RWPE1 (cell line): ENCODE results near the gene CLEC4M.
"Not testable (repeated sequence)": the region's sequence is repeated elsewhere in the genome, so short reads cannot be mapped to it uniquely, and the experiment has no call there.

Experiments
- CTCF ChIA-PET: fragments of 350-600 bp; sonication (Branson Sonifier 250); formaldehyde crosslinking; extraction: SDS; loops from one replicate; lab custom pipeline; 2021; lab: Yijun Ruan, JAX
- POLR2A ChIA-PET: fragments of 400-600 bp; formaldehyde crosslinking; extraction: SDS; loops from one replicate; lab custom pipeline; 2020; ENCODE audit warnings: antibody characterized with exemption; ENCODE audit not compliant: low non-redundant PET; lab: Yijun Ruan, JAX
- DNase-seq: peaks from one replicate; pipeline ENCODE4 v3.0.0; 2012; ENCODE audit warnings: low spot score
- H3K27ac ChIP-seq: fragments of 450-650 bp; 2 replicates; pipeline ENCODE4 v1.5.1; 2017
- CTCF ChIP-seq: fragments of 450-650 bp; conservative IDR thresholded peaks from 2 replicates; pipeline ENCODE4 v1.5.1; 2017; ENCODE audit warnings: low read depth, mild to moderate bottlenecking

Gene CLEC4M

GRCh38 chr19:7756258-7756657 lies 6.8 kb upstream of the CLEC4M start:
- POLR2A ChIA-PET, result no interaction called here
- no peak for DNase-seq
- CTCF ChIA-PET, result no interaction called here
- TF ChIP-seq CTCF, result no peak
- no peak overlapping the region for H3K27ac ChIP-seq

- POLR2A ChIA-PET, result no interaction called here
- no peak overlapping the region for H3K27ac ChIP-seq
Measured at GRCh38 chr19:7757358-7757757, 5.7 kb upstream of the CLEC4M start.

GRCh38 chr19:7759156-7759555 lies 3.9 kb upstream of the CLEC4M start:
- TF ChIP-seq CTCF, result no peak
- no peak for DNase-seq
- ChIA-PET POLR2A (no interaction called here), CTCF (no interaction called here)
- no peak overlapping the region for H3K27ac ChIP-seq

More at GRCh38 chr19:7757358-7757757, 5.7 kb upstream of the CLEC4M start:
- DNase-seq, result no peak
- no peak for TF ChIP-seq CTCF
- CTCF ChIA-PET, result no interaction called here

- no peak for TF ChIP-seq CTCF
- ChIA-PET POLR2A (no interaction called here), CTCF (interaction anchor here (0.6 kb wide), 2 partner anchors 155 to 161 kb away, joined by 3 to 5 read pairs; no protein-coding TSS in a partner anchor)
- DNase-seq, result no peak
- no peak overlapping the region for H3K27ac ChIP-seq
Measured at GRCh38 chr19:7763696-7764095, 653 bp downstream of the CLEC4M start.

- H3K27ac ChIP-seq, POLR2A ChIA-PET, CTCF ChIA-PET, DNase-seq: not testable (repeated sequence)
Measured at GRCh38 chr19:7764157-7764556, 1.1 kb downstream of the CLEC4M start.

GRCh38 chr19:7765043-7765442 lies 2.0 kb downstream of the CLEC4M start:
- DNase-seq, H3K27ac ChIP-seq, POLR2A ChIA-PET, CTCF ChIA-PET: not testable (repeated sequence)

- ChIA-PET CTCF (no interaction called here), POLR2A (no interaction called here)
- H3K27ac ChIP-seq, result no peak overlapping the region
- DNase-seq, result no peak
- TF ChIP-seq CTCF, result no peak
Measured at GRCh38 chr19:7766535-7766934, 3.5 kb downstream of the CLEC4M start.

- H3K27ac ChIP-seq, result no peak overlapping the region
- POLR2A ChIA-PET, result no interaction called here
- CTCF ChIA-PET, result interaction anchor here (0.8 kb wide), 1 partner anchor 199 kb away, joined by 3 read pairs; no protein-coding TSS in a partner anchor
- no peak for TF ChIP-seq CTCF
- no peak for DNase-seq
Measured at GRCh38 chr19:7767487-7767886, 4.4 kb downstream of the CLEC4M start.
